Activated T-cell treated with anti-CD3 and anti-CD28 coated beads, Interleukin-2, amount 50 U/mL, for 24 hours (primary cell): ENCODE results near the gene SLC5A6.
A peak's percentile ranks its signal among the peaks of the same experiment; 100 is the strongest.
"Not testable (repeated sequence)": the region's sequence is repeated elsewhere in the genome, so short reads cannot be mapped to it uniquely, and the experiment has no call there.

Experiments
- DNase-seq: peaks from one replicate; pipeline ENCODE4 v3.0.0-alpha.2; 2020
- H3K27ac Mint-ChIP-seq: 2 replicates; pipeline ENCODE4 v1.8.0; 2020; ENCODE audit warnings: mild to moderate bottlenecking, mixed read lengths
- H3K27me3 Mint-ChIP-seq: 2 replicates; pipeline ENCODE4 v1.8.0; 2020; ENCODE audit warnings: mixed read lengths
- H3K36me3 Mint-ChIP-seq: 2 replicates; pipeline ENCODE4 v1.8.0; 2020; ENCODE audit warnings: low read depth, mixed read lengths
- H3K4me1 Mint-ChIP-seq: 2 replicates; pipeline ENCODE4 v1.8.0; 2020; ENCODE audit warnings: low read depth, mixed read lengths
- H3K4me3 Mint-ChIP-seq: 2 replicates; pipeline ENCODE4 v1.8.0; 2020; ENCODE audit warnings: mild to moderate bottlenecking, moderate library complexity, mixed read lengths
- H3K9me3 Mint-ChIP-seq: 2 replicates; pipeline ENCODE4 v1.8.0; 2020; ENCODE audit warnings: mixed read lengths

SLC5A6 gene

GRCh38 chr2:27203741-27204140, 8.3 kb downstream of the SLC5A6 start:
- no peak for DNase-seq
- Mint-ChIP-seq H3K4me1 (peaks cover 6% of the 10 kb centered on the region), H3K4me3 (no peak overlapping the region), H3K27me3 (no peaks in the 10 kb centered on the region), H3K27ac (no peak overlapping the region), H3K36me3 (peaks cover 98% of the 10 kb centered on the region), H3K9me3 (no peaks in the 10 kb centered on the region)

- no peak for DNase-seq
- H3K27me3 Mint-ChIP-seq, result no peaks in the 10 kb centered on the region
- H3K36me3 Mint-ChIP-seq, result peaks cover 92% of the 10 kb centered on the region
- no peak overlapping the region for H3K4me3 Mint-ChIP-seq
- no peaks in the 10 kb centered on the region for H3K9me3 Mint-ChIP-seq
- H3K27ac Mint-ChIP-seq, result no peak overlapping the region
- H3K4me1 Mint-ChIP-seq, result no peaks in the 10 kb centered on the region
Measured at GRCh38 chr2:27202854-27203253, 9.2 kb downstream of the SLC5A6 start.

GRCh38 chr2:27201675-27202074, 10.4 kb downstream of the SLC5A6 start:
- Mint-ChIP-seq H3K27ac (no peak overlapping the region), H3K9me3 (no peaks in the 10 kb centered on the region), H3K36me3 (peaks cover 80% of the 10 kb centered on the region), H3K4me1 (no peaks in the 10 kb centered on the region), H3K27me3 (no peaks in the 10 kb centered on the region), H3K4me3 (no peak overlapping the region)
- DNase-seq, result no peak

- peak overlapping the region; percentile 10 for H3K27ac Mint-ChIP-seq
Measured at GRCh38 chr2:27199241-27199640, 12.8 kb downstream of the SLC5A6 start.

GRCh38 chr2:27198627-27199026, 13.4 kb downstream of the SLC5A6 start:
- Mint-ChIP-seq H3K4me3 (no peak overlapping the region), H3K27me3 (no peaks in the 10 kb centered on the region), H3K27ac (no peak overlapping the region), H3K9me3 (no peaks in the 10 kb centered on the region), H3K4me1 (no peaks in the 10 kb centered on the region), H3K36me3 (peaks cover 50% of the 10 kb centered on the region)
- DNase-seq, result no peak

More at GRCh38 chr2:27199241-27199640, 12.8 kb downstream of the SLC5A6 start:
- H3K4me1 Mint-ChIP-seq, result no peaks in the 10 kb centered on the region
- peaks cover 56% of the 10 kb centered on the region for H3K36me3 Mint-ChIP-seq
- H3K9me3 Mint-ChIP-seq, result no peaks in the 10 kb centered on the region
- no peaks in the 10 kb centered on the region for H3K27me3 Mint-ChIP-seq
- no peak overlapping the region for H3K4me3 Mint-ChIP-seq
- DNase-seq, result no peak

- not testable (repeated sequence) for H3K27ac Mint-ChIP-seq
Measured at GRCh38 chr2:27198068-27198467, 14.0 kb downstream of the SLC5A6 start.

GRCh38 chr2:27195799-27196198, 16.3 kb downstream of the SLC5A6 start:
- H3K27me3 Mint-ChIP-seq, H3K4me3 Mint-ChIP-seq, DNase-seq, H3K27ac Mint-ChIP-seq, H3K9me3 Mint-ChIP-seq, H3K4me1 Mint-ChIP-seq: not testable (repeated sequence)
- peaks cover 22% of the 10 kb centered on the region for H3K36me3 Mint-ChIP-seq

More at GRCh38 chr2:27198068-27198467, 14.0 kb downstream of the SLC5A6 start:
- H3K9me3 Mint-ChIP-seq, DNase-seq, H3K27me3 Mint-ChIP-seq, H3K4me3 Mint-ChIP-seq, H3K4me1 Mint-ChIP-seq: not testable (repeated sequence)
- H3K36me3 Mint-ChIP-seq, result peaks cover 44% of the 10 kb centered on the region

GRCh38 chr2:27194538-27195354, 17.3 kb downstream of the SLC5A6 start:
- no peak for DNase-seq
- H3K4me3 Mint-ChIP-seq, result no peak overlapping the region
- no peaks in the 10 kb centered on the region for H3K4me1 Mint-ChIP-seq
- H3K27me3 Mint-ChIP-seq, result no peaks in the 10 kb centered on the region
- H3K27ac Mint-ChIP-seq, result no peak overlapping the region
- peaks cover 13% of the 10 kb centered on the region for H3K36me3 Mint-ChIP-seq
- no peaks in the 10 kb centered on the region for H3K9me3 Mint-ChIP-seq

- Mint-ChIP-seq H3K36me3 (no peaks in the 10 kb centered on the region), H3K27me3 (no peaks in the 10 kb centered on the region), H3K27ac (no peak overlapping the region), H3K4me1 (no peaks in the 10 kb centered on the region), H3K4me3 (no peak overlapping the region), H3K9me3 (no peaks in the 10 kb centered on the region)
- DNase-seq, result no peak
Measured at GRCh38 chr2:27191070-27191829, 20.8 kb downstream of the SLC5A6 start.

GRCh38 chr2:27189989-27190388, 22.1 kb downstream of the SLC5A6 start:
- no peak overlapping the region for H3K27ac Mint-ChIP-seq
- H3K4me3 Mint-ChIP-seq, result no peak overlapping the region
- no peaks in the 10 kb centered on the region for H3K9me3 Mint-ChIP-seq
- H3K4me1 Mint-ChIP-seq, result no peaks in the 10 kb centered on the region
- no peaks in the 10 kb centered on the region for H3K36me3 Mint-ChIP-seq
- H3K27me3 Mint-ChIP-seq, result peaks cover 2% of the 10 kb centered on the region
- no peak for DNase-seq

- no peak overlapping the region for H3K4me3 Mint-ChIP-seq
- H3K27me3 Mint-ChIP-seq, result peaks cover 11% of the 10 kb centered on the region
- H3K36me3 Mint-ChIP-seq, result no peaks in the 10 kb centered on the region
- no peak overlapping the region for H3K27ac Mint-ChIP-seq
- H3K9me3 Mint-ChIP-seq, result no peaks in the 10 kb centered on the region
- no peaks in the 10 kb centered on the region for H3K4me1 Mint-ChIP-seq
- no peak for DNase-seq
Measured at GRCh38 chr2:27186613-27187345, 25.3 kb downstream of the SLC5A6 start.

GRCh38 chr2:27185331-27186026, 26.6 kb downstream of the SLC5A6 start:
- no peak for DNase-seq
- H3K4me1 Mint-ChIP-seq, result no peaks in the 10 kb centered on the region
- no peak overlapping the region for H3K4me3 Mint-ChIP-seq
- H3K36me3 Mint-ChIP-seq, result no peaks in the 10 kb centered on the region
- H3K27ac Mint-ChIP-seq, result no peak overlapping the region
- peaks cover 24% of the 10 kb centered on the region for H3K27me3 Mint-ChIP-seq
- no peaks in the 10 kb centered on the region for H3K9me3 Mint-ChIP-seq

- Mint-ChIP-seq H3K27me3 (peaks cover 34% of the 10 kb centered on the region), H3K36me3 (no peaks in the 10 kb centered on the region), H3K4me3 (no peak overlapping the region), H3K9me3 (no peaks in the 10 kb centered on the region), H3K4me1 (no peaks in the 10 kb centered on the region), H3K27ac (no peak overlapping the region)
- DNase-seq, result no peak
Measured at GRCh38 chr2:27184115-27184514, 28.0 kb downstream of the SLC5A6 start.

GRCh38 chr2:27182346-27182745, 29.7 kb downstream of the SLC5A6 start:
- Mint-ChIP-seq H3K27ac (no peak overlapping the region), H3K27me3 (peaks cover 44% of the 10 kb centered on the region), H3K4me3 (no peak overlapping the region), H3K9me3 (no peaks in the 10 kb centered on the region), H3K36me3 (no peaks in the 10 kb centered on the region), H3K4me1 (no peaks in the 10 kb centered on the region)
- DNase-seq, result no peak
